ENCODE data around the gene ZBTB25. TPM values are rescaled to one million over a fixed set of nuclear protein-coding genes. Genes with fewer than 3 reads are reported as not detected.
A peak's percentile ranks its signal among the peaks of the same experiment; 100 is the strongest.

Gene ZBTB25
- total RNA-seq, 4 donors from 2014 or later = 4.6 to 34.4 (median 11.2) TPM

GRCh38 chr14:64513271-64513670 is 9.6 kb upstream of the ZBTB25 start:
- no peak overlapping the region for H3K27ac ChIP-seq
- H3K27me3 ChIP-seq = no peaks in the 10 kb centered on the region
- no peaks in the 10 kb centered on the region for H3K4me1 ChIP-seq
- H3K36me3 ChIP-seq = no peaks in the 10 kb centered on the region
- no peak for TF ChIP-seq POLR2A (IDR thresholded peaks at IDR 0.05)
- no peak for TF ChIP-seq CTCF (IDR thresholded peaks at IDR 0.05)
- H3K9me3 ChIP-seq = no peaks in the 10 kb centered on the region
- no peak for DNase-seq
- H3K4me3 ChIP-seq = no peak overlapping the region
- intact Hi-C loops (cut with DNase I; ENCODE audit: low total_unique reads) = no loop called here

- Histone ChIP-seq H3K36me3 (no peaks in the 10 kb centered on the region), H3K4me1 (no peaks in the 10 kb centered on the region), H3K27me3 (no peaks in the 10 kb centered on the region), H3K27ac (peak overlapping the region; percentile 8 to 62), H3K9me3 (no peaks in the 10 kb centered on the region), H3K4me3 (no peak overlapping the region)
- DNase-seq = peak; percentile 47 to 74
- intact Hi-C loops (cut with DNase I; ENCODE audit: low total_unique reads) = no loop called here
- TF ChIP-seq CTCF (IDR thresholded peaks at IDR 0.05) (peak; percentile 77 to 92 (median 84)), POLR2A (IDR thresholded peaks at IDR 0.05) (no peak)
These were observed 7.4 kb upstream of the ZBTB25 start for GRCh38 chr14:64510825-64511671.

GRCh38 chr14:64509036-64509435 is 5.4 kb upstream of the ZBTB25 start:
- no peak for DNase-seq
- no peak overlapping the region for H3K27ac ChIP-seq
- TF ChIP-seq POLR2A (IDR thresholded peaks at IDR 0.05) (no peak), CTCF (IDR thresholded peaks at IDR 0.05) (no peak)
- H3K36me3 ChIP-seq = no peaks in the 10 kb centered on the region
- intact Hi-C loops (cut with DNase I; ENCODE audit: low total_unique reads) = no loop called here
- no peaks in the 10 kb centered on the region for H3K9me3 ChIP-seq
- H3K27me3 ChIP-seq = no peaks in the 10 kb centered on the region
- no peak overlapping the region for H3K4me3 ChIP-seq
- no peaks in the 10 kb centered on the region for H3K4me1 ChIP-seq

GRCh38 chr14:64508215-64508776 is 4.7 kb upstream of the ZBTB25 start:
- TF ChIP-seq POLR2A (IDR thresholded peaks at IDR 0.05) (no peak), CTCF (IDR thresholded peaks at IDR 0.05) (no peak)
- no peak for DNase-seq
- intact Hi-C loops (cut with DNase I; ENCODE audit: low total_unique reads) = no loop called here

More at GRCh38 chr14:64508215-64508776, 4.7 kb upstream of the ZBTB25 start:
- Histone ChIP-seq H3K36me3 (no peaks in the 10 kb centered on the region), H3K27me3 (no peaks in the 10 kb centered on the region), H3K9me3 (no peaks in the 10 kb centered on the region), H3K4me1 (no peaks in the 10 kb centered on the region), H3K27ac (no peak overlapping the region), H3K4me3 (no peak overlapping the region)
